Posterior cingulate gyrus (tissue), 11 donors: ENCODE data around the gene PAK6.

ENCODE experiments used
- DNase-seq, 10 donors: peaks; one replicate each; pipeline versions ENCODE4 v3.0.0 to v3.0.0-alpha.2; 2020 to 2021; ENCODE audit warnings: mixed read lengths in 3 of 10
- intact Hi-C: fragments of 100-400 bp; cut with DNase I; formaldehyde crosslinking; loops from one replicate; pipeline ENCODE4 v1.15.1; 2023

PAK6 gene

GRCh38 chr15:40302288-40302886 lies 63.5 kb downstream of the PAK6 start:
- DNase-seq, result peak in 3 of 10 donors; percentile 52 to 79 (median 62)
- intact Hi-C loops, result no loop called here

- intact Hi-C loops, result no loop called here
- DNase-seq, result peak in 2 of 10 donors; percentile 37 to 77
Measured at GRCh38 chr15:40302981-40303380, 64.1 kb downstream of the PAK6 start.

GRCh38 chr15:40303576-40303975 lies 64.7 kb downstream of the PAK6 start:
- peak in 2 of 10 donors; percentile 9 to 51 for DNase-seq
- intact Hi-C loops, result no loop called here

GRCh38 chr15:40305281-40305680 lies 66.4 kb downstream of the PAK6 start:
- peak in 2 of 10 donors; percentile 18 to 52 for DNase-seq

GRCh38 chr15:40306371-40306770 lies 67.5 kb downstream of the PAK6 start:
- DNase-seq, result peak in 2 of 10 donors; percentile 73 to 82
- intact Hi-C loops, result no loop called here

More at GRCh38 chr15:40305281-40305680, 66.4 kb downstream of the PAK6 start:
- intact Hi-C loops, result no loop called here

DNA sequence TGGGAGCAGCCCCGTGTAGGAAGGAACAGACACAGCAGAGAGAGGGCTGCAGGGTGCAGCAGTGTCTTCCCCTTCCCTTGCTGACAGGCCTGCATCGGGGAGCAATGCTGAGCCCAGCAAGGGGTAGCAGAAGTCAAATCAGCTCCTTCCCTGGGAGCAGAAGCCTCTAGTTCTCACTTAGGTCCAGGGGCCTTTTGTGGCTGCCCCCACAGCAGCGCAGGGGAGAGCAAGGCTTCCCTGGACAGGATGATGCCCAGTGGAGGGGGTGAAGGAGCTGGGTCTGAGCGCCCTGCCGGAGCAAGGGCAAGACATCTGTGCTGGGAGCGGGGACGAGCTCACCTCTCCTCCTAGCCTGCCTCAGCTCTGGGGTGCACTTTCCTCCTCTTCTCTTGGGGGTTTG lies 68.0 kb downstream of the PAK6 start:
- intact Hi-C loops, result no loop called here
- peak in 2 of 10 donors; percentile 37 to 75 for DNase-seq

DNA sequence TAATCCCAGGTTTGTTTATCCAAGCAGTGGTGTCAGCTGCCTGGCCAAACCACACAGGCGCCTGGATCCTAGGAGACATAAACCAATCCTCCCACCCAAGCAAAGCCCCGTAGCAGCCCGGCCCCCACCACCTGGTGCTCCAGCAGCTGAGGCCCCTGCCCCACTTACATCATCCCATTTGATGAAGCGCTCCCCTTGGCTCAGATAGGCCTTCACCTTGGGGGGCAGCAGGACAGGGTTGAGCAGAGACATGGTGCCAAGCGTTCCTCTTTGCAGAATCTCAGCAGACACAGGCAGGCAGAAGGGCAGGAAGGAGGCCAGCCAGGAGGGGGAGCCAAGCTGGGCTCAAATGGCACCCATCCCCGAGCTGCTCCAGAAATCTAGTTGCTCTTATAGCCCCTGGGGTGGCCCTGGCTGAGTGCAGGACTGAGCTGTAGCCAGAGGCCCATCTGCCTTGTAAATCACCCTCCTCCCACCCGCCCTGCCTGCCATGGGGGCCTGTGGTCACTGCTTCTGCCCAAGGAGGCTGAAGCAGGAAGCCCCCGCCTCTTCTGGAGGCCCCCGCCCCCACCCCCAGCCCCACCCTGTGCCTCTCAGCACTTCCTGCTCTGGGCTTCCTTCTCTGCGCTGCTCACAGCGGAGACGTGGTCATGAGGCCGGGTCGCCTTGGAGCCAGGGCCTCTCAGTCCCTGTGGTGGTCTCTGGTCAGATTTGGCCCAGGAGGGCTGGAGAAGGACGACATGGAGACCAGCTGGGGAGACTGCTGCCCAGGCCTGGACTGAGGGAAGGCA lies 68.8 kb downstream of the PAK6 start, which contains the start of gene PLCB2:
PLCB2 (minus strand) TSS at position 515 of the 791 bp plus-strand sequence; CDS start at position 252, 263 bp downstream.
- intact Hi-C loops, result no loop called here
- DNase-seq, result peak in 2 of 10 donors; percentile 77 to 86

DNA sequence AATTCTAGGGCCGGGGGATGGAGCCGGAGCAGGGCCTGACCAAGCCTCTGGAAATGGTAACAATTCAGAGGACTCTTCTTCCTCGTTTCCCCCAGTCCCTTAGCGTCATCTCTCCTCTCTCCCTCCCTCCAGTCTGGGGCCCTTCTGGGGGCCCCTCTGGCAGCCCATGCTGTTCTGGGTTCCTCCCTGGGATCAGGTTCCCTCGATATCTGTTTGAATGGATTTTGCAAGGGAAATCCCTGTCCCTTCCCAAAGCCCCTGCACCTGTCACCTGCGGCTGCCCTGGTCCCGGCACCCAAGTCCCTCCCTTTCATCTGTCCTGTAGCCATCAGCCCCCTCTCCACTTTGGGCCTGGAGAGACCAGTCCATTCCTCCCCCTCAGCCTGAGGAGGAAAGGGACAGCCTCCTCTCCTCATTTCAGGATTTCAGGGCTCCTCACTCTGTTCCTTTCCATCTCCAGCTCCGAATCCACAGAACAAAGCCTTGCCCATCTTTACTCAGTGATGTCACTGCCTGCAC lies 70.5 kb downstream of the PAK6 start:
- intact Hi-C loops, result no loop called here
- DNase-seq, result peak in 2 of 10 donors; percentile 26 to 32

DNA sequence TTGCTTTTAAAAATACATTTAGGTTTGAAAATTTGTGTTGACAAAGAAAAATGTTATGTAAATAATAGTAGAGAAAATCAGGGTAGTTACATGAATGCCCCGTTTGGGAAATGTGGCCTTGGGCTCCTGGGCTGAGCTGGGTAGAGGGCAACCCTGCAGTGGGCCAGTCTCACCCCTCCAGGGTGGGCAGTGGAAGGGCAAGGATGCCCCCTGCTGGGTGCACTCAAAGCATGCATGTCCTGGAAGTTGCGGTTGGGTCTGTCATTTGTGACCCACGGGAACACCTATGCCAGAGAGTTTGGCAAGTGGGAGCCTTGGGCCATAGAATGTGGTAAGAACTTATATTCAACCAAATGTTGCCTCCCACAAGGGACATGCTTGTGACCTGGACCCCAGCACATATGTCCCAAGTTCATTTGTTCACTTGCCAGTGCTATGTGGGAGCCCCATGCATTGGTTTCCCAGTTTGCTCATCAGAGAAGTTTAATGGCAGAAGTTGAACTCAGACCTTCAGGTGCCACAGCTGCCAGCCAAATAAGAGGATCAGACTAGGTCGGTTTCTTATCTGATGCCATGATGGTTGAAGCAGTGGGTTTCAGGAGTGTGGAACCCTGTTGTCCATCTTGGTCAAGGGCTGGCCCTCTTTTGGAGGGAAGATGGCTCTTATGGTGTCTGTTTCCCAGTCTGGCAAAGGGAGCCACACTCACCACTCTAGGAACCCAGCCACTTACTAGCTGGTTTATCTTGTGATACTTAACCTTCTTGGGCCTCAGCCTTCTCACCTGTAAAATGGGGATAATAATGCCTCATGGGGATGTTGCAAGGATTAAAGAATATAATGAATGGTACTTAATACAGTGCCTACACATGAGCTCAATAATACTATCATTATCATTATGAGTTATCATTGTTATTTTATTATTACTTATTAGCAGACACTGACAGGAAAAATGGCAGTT lies 71.4 kb downstream of the PAK6 start:
- intact Hi-C loops, result no loop called here
- peak in 7 of 10 donors; percentile 36 to 94 (median 59) for DNase-seq

DNA sequence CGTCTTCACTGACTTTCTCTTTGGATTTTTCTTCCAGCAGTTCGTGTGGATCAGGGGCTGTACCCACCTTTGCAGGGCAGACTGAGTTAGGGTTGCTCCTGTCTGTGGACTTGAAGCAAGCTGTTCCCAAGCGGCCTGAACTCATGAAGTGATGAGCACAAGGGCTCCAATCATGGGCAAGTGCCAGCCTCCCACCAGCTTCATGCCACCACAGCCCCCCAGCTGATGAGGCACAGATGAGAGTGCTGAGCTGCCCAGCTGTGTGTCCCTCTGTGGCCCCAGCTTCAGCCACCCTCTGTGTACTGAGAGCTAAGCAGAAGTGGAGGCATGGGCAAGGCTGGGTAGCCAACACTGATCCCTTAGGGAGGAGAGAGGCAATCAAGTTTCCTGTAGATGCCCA lies 72.1 kb downstream of the PAK6 start:
- intact Hi-C loops, result no loop called here
- peak in 2 of 10 donors; percentile 18 to 58 for DNase-seq

DNA sequence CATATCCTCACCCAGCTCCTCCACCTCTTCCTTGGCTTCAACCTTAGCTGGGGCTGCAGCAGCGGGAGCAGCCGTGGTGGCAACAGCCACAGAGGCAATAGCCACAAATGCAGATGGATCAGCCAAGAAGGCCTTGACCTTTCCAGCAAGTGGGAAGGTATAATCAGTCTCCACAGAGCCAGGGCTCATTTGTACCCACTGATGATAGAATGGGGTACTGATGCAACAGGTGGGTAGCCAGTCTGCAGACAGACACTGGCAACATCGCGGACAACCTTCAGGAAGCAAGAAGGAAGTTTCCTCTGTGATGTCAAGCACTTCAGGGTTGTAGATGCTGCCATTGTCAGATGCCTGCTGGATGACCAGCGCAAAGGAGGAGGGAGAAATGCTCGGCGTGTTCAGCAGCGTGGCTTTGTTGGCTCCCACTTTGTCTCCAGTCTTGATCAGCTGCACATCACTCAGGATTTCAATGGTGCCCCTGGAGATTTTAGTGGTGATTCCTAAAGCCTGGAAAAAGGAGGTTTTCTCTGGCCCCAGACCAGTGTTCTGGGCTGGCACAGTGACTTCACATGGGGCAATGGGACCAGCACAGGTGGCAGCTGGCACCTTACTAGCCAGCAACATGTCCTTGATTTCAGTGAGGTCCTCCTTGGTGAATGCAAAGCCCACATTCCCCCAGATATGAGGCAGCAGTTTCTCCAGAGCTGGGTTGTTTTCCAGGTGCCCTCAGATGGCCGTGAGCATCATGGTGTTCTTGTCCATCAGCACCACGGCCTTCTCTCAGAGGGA lies 73.7 kb downstream of the PAK6 start:
- peak in 2 of 10 donors; percentile 18 to 58 for DNase-seq
- intact Hi-C loops, result no loop called here

DNA sequence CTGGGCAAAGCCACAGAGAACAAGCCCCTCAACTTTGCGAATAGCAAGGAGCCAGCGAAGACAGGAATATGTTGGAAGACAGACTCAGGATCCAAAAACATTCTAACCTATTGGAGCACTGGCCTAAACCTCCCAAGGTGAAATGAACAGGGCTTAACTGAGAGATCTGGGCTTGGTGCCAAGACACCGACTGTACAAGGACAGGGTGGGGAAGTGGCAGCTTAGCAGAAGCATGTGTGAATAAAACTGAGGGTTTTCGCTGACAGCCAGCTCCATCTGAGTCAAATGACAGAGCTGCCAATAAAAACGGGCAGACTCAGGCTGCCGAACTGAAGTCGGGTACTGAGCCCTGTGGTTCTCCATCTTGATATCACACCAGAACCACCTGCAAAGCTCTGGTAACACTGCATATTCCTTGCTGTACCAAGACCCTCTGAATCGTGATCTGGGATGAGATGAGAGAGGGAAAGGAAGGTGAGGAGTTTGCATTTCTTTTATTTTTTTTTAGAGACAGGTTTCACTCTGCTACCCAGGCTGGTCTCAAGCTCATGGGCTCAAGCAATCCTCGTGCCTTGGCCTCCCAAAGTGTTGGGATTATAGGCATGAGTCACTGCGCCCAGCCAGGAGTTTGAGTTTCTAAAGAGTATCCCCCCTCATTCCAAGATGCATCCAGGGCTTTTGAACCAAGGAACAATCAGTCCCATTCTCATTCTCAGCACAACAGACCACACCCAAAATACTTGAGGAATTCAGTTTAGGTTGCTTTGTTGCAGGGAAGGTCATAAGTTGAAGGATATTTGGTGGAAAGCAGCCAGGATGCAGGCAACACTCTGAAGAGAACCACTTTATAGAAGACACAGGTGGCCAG lies 74.9 kb downstream of the PAK6 start:
- intact Hi-C loops, result no loop called here
- DNase-seq, result peak in 2 of 10 donors; percentile 27 to 43

- DNase-seq, result peak in 2 of 10 donors; percentile 8 to 15
- intact Hi-C loops, result no loop called here
Measured at GRCh38 chr15:40314723-40315276, 75.9 kb downstream of the PAK6 start.

DNA sequence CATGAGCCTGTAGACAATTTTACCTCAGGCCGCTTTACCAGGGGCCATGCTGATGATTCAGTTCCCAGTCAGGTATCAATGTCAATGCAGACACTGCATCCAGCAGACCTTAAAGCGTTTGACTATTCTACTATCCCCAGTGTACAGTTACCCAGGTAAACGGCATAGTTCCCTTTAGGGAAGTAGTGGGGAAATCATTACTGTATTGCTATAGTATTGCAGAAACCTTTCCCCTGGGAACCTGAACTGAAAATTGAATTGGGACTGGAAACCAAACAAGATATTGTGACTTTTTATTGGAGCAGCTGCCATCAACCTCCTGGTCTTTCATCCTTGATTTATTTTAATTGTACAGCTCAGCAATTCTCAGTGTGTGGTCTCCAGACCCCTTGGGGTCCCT lies 78.1 kb downstream of the PAK6 start:
- DNase-seq, result peak in 1 of 10 donors; percentile 8
- intact Hi-C loops, result no loop called here

DNA sequence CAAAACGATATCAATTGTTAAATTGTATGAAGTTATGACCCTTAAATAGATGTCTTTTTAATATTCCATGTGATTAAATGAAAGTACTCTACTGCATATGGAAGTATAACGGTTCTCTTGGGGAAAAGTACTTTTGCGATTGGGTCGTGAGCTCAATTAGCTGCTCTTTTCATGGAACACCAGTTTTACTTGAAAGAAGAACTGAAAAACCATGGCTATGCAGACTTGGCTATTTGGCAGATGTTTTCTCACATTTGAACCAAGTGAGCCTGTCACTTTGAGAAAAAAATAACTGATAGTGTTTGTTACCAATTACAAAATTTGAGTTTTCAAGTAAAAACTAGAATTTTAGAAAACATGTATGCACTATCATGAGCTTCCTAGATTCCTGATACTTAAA lies 78.7 kb downstream of the PAK6 start:
- intact Hi-C loops, result no loop called here
- no peak for DNase-seq

GRCh38 chr15:40320409-40320808 lies 81.5 kb downstream of the PAK6 start:
- intact Hi-C loops, result loop anchor here (5.0 kb wide), 1 partner anchor 47 kb away; no protein-coding TSS in a partner anchor
- peak in 2 of 10 donors; percentile 11 to 45 for DNase-seq

- intact Hi-C loops, result loop anchor here (5.0 kb wide), 1 partner anchor 46 kb away; no protein-coding TSS in a partner anchor
- DNase-seq, result peak in 5 of 10 donors; percentile 57 to 74 (median 63)
Measured at GRCh38 chr15:40320931-40321371, 82.1 kb downstream of the PAK6 start.
